NB4 (cell line): ENCODE measurements around the gene AADAT.

Experiments
- POLR2A ChIP-seq: IDR thresholded peaks from 2 replicates; pipeline ENCODE4 v1.6.1; 2011; ENCODE audit warnings: mild to moderate bottlenecking; ENCODE audit not compliant: insufficient read length; ENCODE audit errors: extremely low read depth
- TF ChIP-seq, protein P1 (sequence below): IDR thresholded peaks from one replicate; pipeline ENCODE4 v1.5.1; 2012; ENCODE audit warnings: low read depth, low read length

DNA sequence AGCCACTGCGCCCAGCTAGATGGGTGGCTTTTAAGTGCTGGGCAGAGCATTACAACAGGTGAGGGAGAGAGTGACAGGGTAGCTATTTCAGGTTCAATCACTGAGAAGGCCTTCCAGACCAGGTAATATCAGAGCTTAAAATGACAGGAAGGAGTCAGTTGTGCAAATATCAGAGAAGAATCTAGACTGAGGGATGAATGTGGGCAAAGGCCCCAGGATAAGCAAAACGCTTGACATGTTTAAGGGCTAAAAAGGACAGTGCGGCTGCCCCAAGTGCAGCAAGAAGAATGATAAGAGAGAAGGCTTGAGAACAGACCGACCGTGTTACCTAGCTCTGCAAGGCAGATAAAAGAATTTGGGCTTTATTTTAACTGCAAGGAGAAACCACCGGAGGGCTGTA lies 18.6 kb downstream of the AADAT start:
- TF ChIP-seq, protein P1, sequence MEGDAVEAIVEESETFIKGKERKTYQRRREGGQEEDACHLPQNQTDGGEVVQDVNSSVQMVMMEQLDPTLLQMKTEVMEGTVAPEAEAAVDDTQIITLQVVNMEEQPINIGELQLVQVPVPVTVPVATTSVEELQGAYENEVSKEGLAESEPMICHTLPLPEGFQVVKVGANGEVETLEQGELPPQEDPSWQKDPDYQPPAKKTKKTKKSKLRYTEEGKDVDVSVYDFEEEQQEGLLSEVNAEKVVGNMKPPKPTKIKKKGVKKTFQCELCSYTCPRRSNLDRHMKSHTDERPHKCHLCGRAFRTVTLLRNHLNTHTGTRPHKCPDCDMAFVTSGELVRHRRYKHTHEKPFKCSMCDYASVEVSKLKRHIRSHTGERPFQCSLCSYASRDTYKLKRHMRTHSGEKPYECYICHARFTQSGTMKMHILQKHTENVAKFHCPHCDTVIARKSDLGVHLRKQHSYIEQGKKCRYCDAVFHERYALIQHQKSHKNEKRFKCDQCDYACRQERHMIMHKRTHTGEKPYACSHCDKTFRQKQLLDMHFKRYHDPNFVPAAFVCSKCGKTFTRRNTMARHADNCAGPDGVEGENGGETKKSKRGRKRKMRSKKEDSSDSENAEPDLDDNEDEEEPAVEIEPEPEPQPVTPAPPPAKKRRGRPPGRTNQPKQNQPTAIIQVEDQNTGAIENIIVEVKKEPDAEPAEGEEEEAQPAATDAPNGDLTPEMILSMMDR: no peak
- TF ChIP-seq POLR2A: no peak
